ENCODE results near the gene COG7.
"Not testable (repeated sequence)": the region's sequence is repeated elsewhere in the genome, so short reads cannot be mapped to it uniquely, and the experiment has no call there.

The COG7 gene

DNA sequence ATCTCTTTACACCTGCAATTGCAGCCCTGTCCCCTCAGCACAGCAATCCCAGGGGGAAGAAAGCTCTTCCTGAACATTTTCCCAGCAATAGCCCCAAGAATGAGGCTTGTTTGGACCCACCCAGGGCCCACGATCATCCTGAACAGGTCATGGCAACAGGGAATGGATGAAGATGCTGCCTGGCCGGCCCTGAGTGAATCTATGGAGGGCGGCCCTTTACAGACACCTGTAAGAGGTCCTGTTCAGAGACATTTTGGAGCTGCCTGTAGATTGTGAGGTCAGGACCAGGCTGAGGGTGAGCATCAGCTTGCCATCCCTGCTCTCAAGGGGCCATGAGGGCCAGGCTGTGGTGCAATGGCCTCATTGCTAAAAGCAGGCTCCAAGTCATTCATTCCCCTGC, 69.1 kb downstream of the COG7 start:
- ChIA-PET CTCF (no interaction called here), POLR2A (no interaction called here)
- TF ChIP-seq FOXA1 (IDR thresholded peaks at IDR 0.05): no peak
- TF ChIP-seq CTBP1 (IDR thresholded peaks at IDR 0.05; ENCODE audit: borderline replicate concordance): no peak
- no peak for DNase-seq (ENCODE audit: extremely low spot score)

DNA sequence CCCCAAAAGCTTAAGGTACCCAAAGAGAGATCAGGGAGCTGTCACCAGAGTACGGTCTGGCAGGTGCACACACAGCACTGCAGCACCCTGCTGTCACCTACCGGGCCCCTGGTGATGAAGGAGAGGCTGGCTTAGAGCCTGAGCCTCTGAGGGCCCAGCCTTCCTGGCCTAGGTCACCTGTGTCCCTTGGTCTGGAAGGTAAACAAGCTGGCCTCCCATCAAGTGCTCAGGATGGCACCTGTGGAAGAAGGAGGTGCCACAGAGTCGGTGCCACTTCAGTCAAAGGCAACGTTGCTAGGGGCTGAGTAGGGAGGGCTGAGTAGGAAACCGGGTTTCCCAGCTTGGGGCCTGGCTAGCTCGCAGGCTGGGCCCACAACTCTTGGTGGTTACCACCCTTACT, 70.7 kb downstream of the COG7 start:
- DNase-seq (ENCODE audit: extremely low spot score): no peak
- ChIA-PET CTCF (no interaction called here), POLR2A (no interaction called here)
- TF ChIP-seq FOXA1 (IDR thresholded peaks at IDR 0.05) (no peak), HDGF (IDR thresholded peaks at IDR 0.05; ENCODE audit: borderline replicate concordance) (no peak)

DNA sequence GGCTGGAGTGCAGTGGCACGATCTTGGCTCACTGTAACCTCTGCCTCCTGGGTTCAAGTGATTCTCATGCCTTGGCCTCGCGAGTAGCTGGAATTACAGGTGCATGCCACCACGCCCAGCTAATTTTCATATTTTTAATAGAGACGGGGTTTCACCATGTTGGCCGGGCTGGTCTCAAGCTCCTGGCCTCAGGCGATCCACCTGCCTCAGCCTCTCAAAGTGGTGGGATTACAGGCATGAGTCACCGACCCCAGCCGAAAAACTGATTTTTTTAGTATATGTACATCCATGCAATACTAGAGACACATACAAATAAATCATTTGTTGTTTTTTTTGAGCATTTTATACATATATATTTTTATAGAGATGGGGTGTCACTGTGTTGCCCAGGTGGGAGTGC, 71.3 kb downstream of the COG7 start:
- DNase-seq (ENCODE audit: extremely low spot score); POLR2A ChIA-PET; CTCF ChIA-PET: not testable (repeated sequence)

DNA sequence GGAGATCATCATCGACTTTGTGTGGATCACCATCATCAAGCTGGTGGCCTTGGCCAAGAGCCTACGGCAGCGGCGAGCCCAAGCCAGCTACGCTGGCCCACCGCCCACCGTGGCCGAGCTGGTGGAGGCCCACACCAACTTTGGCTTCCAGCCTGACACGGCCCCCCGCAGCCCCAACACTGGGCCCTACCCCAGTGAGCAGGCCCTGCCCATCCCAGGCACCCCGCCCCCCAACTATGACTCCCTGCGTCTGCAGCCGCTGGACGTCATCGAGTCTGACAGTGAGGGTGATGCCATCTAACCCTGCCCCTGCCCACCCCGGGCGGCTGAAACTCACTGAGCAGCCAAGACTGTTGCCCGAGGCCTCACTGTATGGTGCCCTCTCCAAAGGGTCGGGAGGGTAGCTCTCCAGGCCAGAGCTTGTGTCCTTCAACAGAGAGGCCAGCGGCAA, 72.5 kb downstream of the COG7 start:
- ChIA-PET CTCF (interaction anchor here (1.0 kb wide), 1 partner anchor 10 kb away, joined by 3 read pairs; no protein-coding TSS in a partner anchor), POLR2A (no interaction called here)
- DNase-seq (ENCODE audit: extremely low spot score): no peak
- no peak for TF ChIP-seq NFRKB (IDR thresholded peaks at IDR 0.05)
- TF ChIP-seq ELF4 (IDR thresholded peaks at IDR 0.05): no peak
- TF ChIP-seq BHLHE40 (IDR thresholded peaks at IDR 0.05; ENCODE audit: borderline replicate concordance): no peak
- TF ChIP-seq SP1 (IDR thresholded peaks at IDR 0.05): no peak
- no peak for TF ChIP-seq FOXK2 (IDR thresholded peaks at IDR 0.05)

DNA sequence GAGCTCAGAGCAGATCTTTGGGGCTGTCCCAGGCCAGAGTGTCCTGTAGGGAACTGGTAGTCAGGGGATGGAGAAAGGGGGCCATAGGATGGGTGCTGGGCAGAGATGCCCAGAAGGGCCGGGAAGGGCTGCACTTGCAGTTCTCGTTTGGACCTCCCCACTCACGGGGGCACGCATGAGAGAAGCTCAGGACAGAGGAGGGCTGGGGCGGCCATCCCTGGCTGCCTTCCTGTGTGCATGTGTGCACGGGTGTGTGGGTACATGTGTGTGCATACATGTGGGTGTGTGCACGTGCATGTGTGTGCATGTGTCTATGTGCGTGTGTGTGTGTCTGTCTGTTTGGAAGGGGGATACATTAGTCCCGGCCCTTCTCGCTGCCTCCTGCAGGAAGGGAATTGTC, 73.3 kb downstream of the COG7 start:
- no peak for DNase-seq (ENCODE audit: extremely low spot score)
- TF ChIP-seq FOXK2 (IDR thresholded peaks at IDR 0.05) (no peak), LEF1 (IDR thresholded peaks at IDR 0.05; ENCODE audit: borderline replicate concordance) (no peak), ZNF384 (IDR thresholded peaks at IDR 0.05) (no peak), NFRKB (IDR thresholded peaks at IDR 0.05) (no peak), ARNT (IDR thresholded peaks at IDR 0.05) (no peak)
- CTCF ChIA-PET: interaction anchor here (1.0 kb wide), 1 partner anchor 10 kb away, joined by 3 read pairs; no protein-coding TSS in a partner anchor
- POLR2A ChIA-PET: no interaction called here

DNA sequence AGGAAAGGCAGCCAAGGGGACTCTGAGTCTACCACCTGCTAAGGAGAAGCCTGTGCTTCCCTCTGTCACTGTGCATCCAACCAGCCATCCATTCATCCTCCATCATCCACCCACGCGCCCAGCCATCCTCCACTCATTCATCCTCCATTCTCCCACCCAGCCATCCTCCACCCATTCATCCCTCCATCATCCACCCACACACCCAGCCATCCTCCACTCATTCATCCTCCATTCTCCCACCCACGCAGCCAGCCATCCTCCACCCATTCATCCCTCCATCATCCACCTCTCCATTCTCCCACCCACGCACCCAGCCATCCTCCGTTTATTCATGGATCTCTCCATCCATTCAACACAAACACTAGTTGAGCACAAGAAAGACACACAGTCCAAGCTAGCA, 74.1 kb downstream of the COG7 start:
- ChIA-PET CTCF (no interaction called here), POLR2A (interaction anchor here (0.8 kb wide), 1 partner anchor 16 kb away, joined by 3 read pairs; no protein-coding TSS in a partner anchor)
- no peak for DNase-seq (ENCODE audit: extremely low spot score)
- no peak for TF ChIP-seq TARDBP (IDR thresholded peaks at IDR 0.05)
- TF ChIP-seq L3MBTL2 (conservative IDR thresholded peaks at IDR 0.05): no peak
- no peak for TF ChIP-seq LEF1 (IDR thresholded peaks at IDR 0.05; ENCODE audit: borderline replicate concordance)
- no peak for TF ChIP-seq ZNF384 (IDR thresholded peaks at IDR 0.05)
- no peak for TF ChIP-seq SP1 (IDR thresholded peaks at IDR 0.05)
- no peak for TF ChIP-seq NFRKB (IDR thresholded peaks at IDR 0.05)
- TF ChIP-seq FOXK2 (IDR thresholded peaks at IDR 0.05): no peak
- no peak for TF ChIP-seq HDGF (IDR thresholded peaks at IDR 0.05; ENCODE audit: borderline replicate concordance)
- no peak for TF ChIP-seq ELF4 (IDR thresholded peaks at IDR 0.05)
- TF ChIP-seq, protein P1, sequence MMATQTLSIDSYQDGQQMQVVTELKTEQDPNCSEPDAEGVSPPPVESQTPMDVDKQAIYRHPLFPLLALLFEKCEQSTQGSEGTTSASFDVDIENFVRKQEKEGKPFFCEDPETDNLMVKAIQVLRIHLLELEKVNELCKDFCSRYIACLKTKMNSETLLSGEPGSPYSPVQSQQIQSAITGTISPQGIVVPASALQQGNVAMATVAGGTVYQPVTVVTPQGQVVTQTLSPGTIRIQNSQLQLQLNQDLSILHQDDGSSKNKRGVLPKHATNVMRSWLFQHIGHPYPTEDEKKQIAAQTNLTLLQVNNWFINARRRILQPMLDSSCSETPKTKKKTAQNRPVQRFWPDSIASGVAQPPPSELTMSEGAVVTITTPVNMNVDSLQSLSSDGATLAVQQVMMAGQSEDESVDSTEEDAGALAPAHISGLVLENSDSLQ (IDR thresholded peaks at IDR 0.05): no peak

DNA sequence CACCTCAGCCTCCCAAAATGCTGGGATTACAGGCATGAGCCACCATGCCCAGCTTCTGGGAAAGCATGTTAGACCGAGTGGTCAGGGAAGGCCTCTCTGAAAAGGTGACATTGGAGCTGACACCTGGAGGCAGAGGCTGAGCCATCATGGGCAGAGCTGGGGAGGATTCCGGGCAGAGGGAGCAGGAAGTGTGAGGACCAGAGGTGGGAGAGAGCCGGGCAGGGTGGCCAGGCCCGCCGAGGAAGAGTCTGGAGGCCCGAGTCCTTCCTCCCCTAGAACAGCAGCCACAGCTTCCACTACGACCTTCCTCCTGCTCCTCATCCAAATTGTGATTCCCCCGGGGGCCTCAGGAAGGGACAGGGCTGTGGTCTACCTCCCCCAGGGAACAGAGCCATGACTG, 74.7 kb downstream of the COG7 start:
- DNase-seq (ENCODE audit: extremely low spot score): no peak
- POLR2A ChIA-PET: interaction anchor here (0.8 kb wide), 1 partner anchor 16 kb away, joined by 3 read pairs; no protein-coding TSS in a partner anchor
- CTCF ChIA-PET: no interaction called here
- TF ChIP-seq SP1 (IDR thresholded peaks at IDR 0.05) (no peak), NFRKB (IDR thresholded peaks at IDR 0.05) (no peak), L3MBTL2 (conservative IDR thresholded peaks at IDR 0.05) (no peak), ARNT (IDR thresholded peaks at IDR 0.05) (no peak), ELF4 (IDR thresholded peaks at IDR 0.05) (no peak), FOXK2 (IDR thresholded peaks at IDR 0.05) (no peak), TARDBP (IDR thresholded peaks at IDR 0.05) (no peak), FOXM1 (IDR thresholded peaks at IDR 0.05; ENCODE audit: borderline replicate concordance) (no peak), BHLHE40 (IDR thresholded peaks at IDR 0.05; ENCODE audit: borderline replicate concordance) (no peak), FOXA1 (IDR thresholded peaks at IDR 0.05) (no peak)
- TF ChIP-seq, protein P1 (IDR thresholded peaks at IDR 0.05): no peak

DNA sequence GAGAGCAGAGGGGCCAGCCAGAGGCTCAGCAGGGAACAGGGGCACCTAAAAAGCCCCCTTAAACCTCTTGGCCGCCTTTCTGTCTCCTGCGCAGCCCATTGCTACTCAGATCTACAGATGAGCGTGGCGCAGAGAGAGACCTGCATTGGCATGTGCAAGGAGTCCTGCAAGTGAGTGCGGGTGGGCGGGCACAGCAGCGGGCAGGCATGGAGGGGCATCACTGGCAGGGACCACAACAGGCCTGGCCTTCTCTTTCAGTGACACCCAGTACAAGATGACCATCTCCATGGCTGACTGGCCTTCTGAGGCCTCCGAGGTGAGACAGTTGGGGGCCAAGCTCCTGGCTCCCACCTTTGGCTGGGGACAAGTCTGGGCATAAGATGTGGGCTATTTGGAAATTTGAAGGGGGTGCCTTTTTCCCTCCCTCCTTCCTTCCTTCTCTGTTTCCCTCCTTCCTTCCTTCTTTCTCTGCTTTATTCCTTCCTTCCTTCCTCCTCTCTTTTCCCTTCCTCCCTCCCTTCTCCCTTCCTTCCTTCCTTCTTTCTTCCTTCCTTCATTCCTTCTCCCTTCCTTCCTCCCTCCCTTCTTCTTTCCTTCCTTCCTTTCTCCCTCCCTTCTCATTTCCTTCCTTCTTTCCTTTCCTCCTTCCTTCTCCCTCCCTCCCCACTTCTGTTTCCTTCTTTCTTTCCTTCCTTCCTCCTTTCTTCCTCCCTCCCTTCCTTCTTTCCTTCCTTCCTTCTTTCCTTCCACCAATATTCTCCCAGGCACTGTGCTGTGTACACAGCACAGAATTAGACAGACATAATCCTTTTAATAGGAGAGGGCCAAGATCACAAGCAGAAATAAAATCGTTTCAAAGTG, 75.7 kb downstream of the COG7 start:
- no peak for TF ChIP-seq ZNF384 (IDR thresholded peaks at IDR 0.05)
- TF ChIP-seq ELF4 (IDR thresholded peaks at IDR 0.05): no peak
- no peak for TF ChIP-seq L3MBTL2 (conservative IDR thresholded peaks at IDR 0.05)
- no peak for TF ChIP-seq FOXM1 (IDR thresholded peaks at IDR 0.05; ENCODE audit: borderline replicate concordance)
- TF ChIP-seq BHLHE40 (IDR thresholded peaks at IDR 0.05; ENCODE audit: borderline replicate concordance): no peak
- TF ChIP-seq FOXK2 (IDR thresholded peaks at IDR 0.05): no peak
- TF ChIP-seq SUZ12 (IDR thresholded peaks at IDR 0.05): no peak
- no peak for TF ChIP-seq NFRKB (IDR thresholded peaks at IDR 0.05)
- no peak for TF ChIP-seq FOXA1 (IDR thresholded peaks at IDR 0.05)
- TF ChIP-seq, protein P1 (IDR thresholded peaks at IDR 0.05): no peak
- no peak for TF ChIP-seq SP1 (IDR thresholded peaks at IDR 0.05)
- TF ChIP-seq TARDBP (IDR thresholded peaks at IDR 0.05): no peak
- no peak for TF ChIP-seq LEF1 (IDR thresholded peaks at IDR 0.05; ENCODE audit: borderline replicate concordance)
- TF ChIP-seq ARNT (IDR thresholded peaks at IDR 0.05): no peak
- TF ChIP-seq HDGF (IDR thresholded peaks at IDR 0.05; ENCODE audit: borderline replicate concordance): no peak
- no peak for TF ChIP-seq CTBP1 (IDR thresholded peaks at IDR 0.05; ENCODE audit: borderline replicate concordance)
- CTCF ChIA-PET: no interaction called here
- POLR2A ChIA-PET: no interaction called here
- no peak for DNase-seq (ENCODE audit: extremely low spot score)
